GM21786 (cell line): ENCODE data around the gene NRIP2.

Experiments
- ATAC-seq: cut with Tn5 transposase; IDR thresholded peaks from one replicate; pipeline ENCODE4 v1.9.1; 2021; ENCODE audit not compliant: unreplicated experiment

Gene NRIP2

DNA sequence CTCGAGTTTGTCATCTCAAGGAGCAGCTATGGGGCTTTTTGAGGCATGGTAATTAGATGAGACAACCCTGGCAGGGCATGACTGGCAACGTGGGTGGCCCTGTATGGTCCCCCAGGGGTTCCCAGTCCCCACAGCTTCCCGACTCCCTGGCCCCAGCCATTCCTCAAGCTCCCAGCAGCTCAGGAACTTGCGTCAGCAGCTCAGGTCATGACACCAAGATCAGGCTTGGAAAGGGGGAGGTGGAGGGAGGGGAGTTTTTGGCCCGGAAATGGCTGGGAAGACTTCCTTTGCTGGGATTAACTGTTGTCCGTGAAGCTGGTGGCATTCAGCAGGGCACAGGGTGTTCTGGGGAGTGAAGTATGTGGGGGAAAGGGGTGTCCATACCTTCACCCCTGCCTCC lies 10.4 kb upstream of the NRIP2 start:
- no peak for ATAC-seq

DNA sequence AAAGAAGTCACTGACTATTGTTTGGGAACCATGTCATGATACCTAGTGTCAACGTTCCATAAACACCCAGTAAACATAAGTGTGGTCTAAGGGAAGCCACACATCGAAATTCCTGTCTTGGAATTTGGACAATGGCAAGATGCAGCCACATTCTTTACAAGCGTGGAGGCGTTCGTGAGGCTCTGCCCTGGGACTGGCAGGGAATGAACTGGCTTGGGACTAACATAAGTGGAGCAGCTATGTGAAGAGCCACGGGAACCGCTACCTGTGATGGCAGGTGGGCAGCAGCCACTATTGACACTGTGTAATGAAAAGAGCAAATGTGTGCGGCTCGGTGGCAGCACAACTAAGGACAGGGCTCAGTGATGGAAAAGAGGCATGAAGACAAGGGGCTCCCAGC lies 10.0 kb upstream of the NRIP2 start:
- ATAC-seq, result no peak

- no peak for ATAC-seq
These were observed 8.1 kb upstream of the NRIP2 start for GRCh38 chr12:2842948-2843347.

DNA sequence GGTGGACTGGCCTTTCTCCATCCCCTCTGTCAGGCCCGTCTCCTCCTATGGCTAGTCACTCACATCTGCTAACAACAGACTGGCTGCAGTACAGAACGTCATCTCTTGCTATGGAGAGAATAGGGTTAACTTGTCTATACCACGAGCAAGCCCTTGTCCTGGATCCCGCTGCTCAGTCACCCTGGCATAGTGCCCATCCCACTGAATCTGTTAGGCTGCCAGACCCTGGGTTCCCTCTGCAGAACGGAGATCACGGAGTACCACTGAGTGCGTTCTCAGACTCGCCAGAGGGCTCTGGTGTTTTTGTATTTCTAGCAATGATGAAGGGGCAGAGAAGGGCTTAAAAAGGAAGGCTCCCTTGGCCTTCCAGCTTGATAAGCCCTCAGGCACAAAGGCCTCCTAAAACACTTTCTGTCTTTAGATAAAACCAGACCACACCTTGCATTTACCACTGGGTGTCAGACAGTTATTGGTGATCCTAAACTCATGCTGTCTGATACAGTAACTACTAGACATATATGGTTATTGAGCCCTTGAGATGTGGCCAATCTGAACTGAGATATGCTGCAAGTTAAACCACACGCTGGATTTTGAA lies 6.3 kb upstream of the NRIP2 start:
- ATAC-seq, result no peak

DNA sequence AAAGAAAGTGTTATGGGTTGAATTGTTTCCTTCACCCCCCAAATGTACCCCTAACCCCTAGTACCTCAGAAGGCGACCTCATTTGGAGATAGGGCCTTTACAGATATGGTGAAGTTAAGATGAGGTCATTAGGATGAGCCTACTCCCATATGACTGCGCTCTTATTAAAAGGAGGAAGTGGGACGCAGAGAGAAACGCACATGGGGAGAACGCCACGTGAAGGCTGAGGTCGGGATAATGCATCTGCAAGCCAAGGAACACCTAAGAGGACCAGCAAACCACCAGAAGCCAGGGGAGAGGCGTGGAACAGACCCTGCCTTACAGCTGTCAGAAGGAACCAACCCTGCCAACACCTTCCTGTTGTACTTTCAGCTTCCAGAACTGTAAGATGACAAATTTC lies 1.7 kb upstream of the NRIP2 start:
- ATAC-seq, result no peak

GRCh38 chr12:2835691-2836403 lies 1.0 kb upstream of the NRIP2 start:
- no peak for ATAC-seq

- no peak for ATAC-seq
These were observed 1.0 kb downstream of the NRIP2 start for GRCh38 chr12:2833810-2834209.

GRCh38 chr12:2833327-2833726 lies 1.5 kb downstream of the NRIP2 start:
- ATAC-seq, result no peak

- no peak for ATAC-seq
These were observed 2.2 kb downstream of the NRIP2 start for GRCh38 chr12:2832550-2833127.

DNA sequence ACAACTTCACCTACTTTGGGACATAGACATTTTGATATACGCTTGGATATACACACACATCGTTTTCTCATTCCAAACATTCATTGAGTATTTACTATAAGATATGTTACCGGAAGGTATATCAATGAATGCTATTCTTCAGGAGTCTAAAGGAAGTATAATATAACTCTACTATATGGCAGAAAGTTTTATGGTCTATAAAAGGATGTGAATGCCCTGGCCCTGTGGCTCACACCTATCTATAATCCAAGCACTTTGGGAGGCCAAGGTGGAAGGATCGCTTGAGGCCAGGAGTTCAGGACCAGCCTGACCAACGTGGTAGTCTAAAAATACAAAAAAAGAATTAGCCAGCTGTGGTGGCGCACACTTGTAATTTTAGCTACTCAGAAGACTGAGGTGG lies 5.6 kb downstream of the NRIP2 start:
- ATAC-seq, result no peak

- no peak for ATAC-seq
These were observed 7.9 kb downstream of the NRIP2 start for GRCh38 chr12:2826721-2827515.

GRCh38 chr12:2826036-2826435 lies 8.8 kb downstream of the NRIP2 start:
- ATAC-seq, result no peak

GRCh38 chr12:2825132-2825531 lies 9.7 kb downstream of the NRIP2 start:
- ATAC-seq, result no peak

DNA sequence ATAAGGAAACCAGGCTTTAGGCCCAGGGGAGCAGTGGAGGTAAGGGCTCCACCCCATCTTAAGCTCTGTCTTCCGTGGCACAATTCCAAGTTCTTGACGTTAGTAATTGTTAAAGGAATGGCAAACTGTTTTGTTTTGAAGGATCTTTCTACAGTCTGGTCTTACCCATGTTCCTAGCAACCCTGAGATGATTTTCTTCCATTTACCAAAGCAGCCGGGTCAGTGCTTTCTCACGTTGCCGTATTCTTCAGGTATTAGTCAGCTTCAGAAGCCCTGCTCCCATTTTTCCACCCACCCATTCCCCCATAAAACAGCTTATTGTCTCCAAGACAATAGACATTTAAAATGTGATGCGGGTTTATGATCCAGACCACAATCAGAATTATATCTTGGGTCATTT lies 10.3 kb downstream of the NRIP2 start:
- ATAC-seq, result no peak

GRCh38 chr12:2823483-2823882 lies 11.4 kb downstream of the NRIP2 start:
- ATAC-seq, result no peak

GRCh38 chr12:2820432-2820831 lies 14.4 kb downstream of the NRIP2 start:
- no peak for ATAC-seq

DNA sequence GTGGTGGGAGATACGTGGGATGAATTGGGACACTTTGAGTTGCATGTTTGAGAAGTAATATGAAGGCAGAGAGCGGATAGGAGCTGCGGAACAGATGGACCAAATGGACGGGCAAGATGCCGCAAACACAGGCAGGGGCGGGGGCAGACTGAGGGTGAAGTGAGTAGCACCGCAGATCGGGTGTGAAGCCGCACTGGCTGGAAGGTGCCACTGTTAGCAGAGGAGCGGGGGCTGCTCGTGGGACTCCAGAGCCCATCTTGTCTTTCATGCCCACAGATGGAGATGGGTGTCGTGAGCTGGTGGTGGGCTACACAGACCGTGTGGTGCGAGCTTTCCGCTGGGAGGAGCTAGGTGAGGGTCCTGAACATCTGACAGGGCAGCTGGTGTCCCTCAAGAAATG lies 15.0 kb downstream of the NRIP2 start:
- ATAC-seq, result no peak

GRCh38 chr12:2813214-2814185 lies 21.3 kb downstream of the NRIP2 start:
- ATAC-seq, result peak; percentile 33

DNA sequence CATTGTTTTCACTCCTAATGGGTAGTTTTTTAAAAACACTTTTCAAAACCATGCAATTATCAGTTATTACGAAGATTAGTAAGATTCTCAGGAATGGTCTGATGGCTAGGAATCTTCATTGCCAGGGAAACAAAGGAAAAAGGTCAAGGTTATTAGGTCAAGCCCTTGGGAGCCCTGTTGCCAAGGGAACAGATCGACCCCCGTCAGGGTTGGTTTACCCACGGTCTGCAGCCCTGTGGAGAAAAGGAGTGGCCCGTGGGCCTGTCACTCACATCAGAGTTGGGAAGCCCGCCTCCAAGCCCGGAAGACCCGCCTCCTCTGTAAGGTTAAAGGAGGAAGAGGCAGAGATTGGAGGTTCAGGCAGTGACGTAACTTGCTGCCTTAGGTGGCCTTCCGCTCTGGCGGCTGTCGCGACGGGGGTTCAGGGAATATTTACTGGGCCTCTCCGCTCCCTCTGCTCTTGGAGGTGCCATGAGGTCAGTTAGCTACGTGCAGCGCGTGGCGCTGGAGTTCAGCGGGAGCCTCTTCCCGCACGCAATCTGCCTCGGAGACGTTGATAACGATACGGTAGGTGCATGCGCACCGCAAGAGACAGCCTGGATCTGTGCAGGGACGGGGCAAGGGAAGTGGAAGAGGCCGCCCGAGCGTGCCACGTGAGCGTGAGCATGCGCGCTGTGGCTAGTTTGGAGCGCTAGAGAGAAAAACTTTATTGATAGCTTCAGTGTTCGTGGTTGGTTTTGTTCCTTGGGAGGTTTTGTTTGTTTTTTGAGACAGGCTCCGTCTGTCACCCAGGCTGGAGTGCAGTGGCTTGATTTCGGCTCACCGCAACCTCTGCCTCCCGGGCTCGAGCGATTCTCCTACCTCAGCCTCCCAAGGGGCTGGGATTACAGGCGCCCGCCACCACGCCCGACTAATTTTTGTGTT lies 22.3 kb downstream of the NRIP2 start, which contains the start of gene ITFG2:
ITFG2 (plus strand) TSS at position 379 of the 924 bp plus-strand sequence; CDS start at position 472, 93 bp downstream.
- peak; percentile 96 for ATAC-seq
